ENCODE measurements around the gene PLSCR4.
"Not testable (repeated sequence)": the region's sequence is repeated elsewhere in the genome, so short reads cannot be mapped to it uniquely, and the experiment has no call there.

PLSCR4 gene

DNA sequence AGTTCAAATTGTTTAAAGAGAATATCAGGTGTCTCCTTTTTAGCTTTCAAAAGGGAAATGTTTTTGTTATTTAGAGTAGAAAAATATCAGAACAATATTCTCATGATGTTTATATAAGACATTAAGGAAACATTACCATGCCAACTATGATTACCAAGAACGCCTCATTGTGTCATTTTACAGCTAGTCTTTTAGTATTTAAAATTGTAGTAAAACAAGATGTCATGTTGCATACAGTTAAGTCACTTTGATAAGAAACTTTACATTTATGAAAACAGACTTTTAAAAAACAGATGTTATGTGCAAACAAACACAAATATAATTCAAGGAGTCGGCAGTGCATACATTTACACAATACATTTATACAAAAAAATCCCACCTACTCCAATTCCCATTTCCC, 4.4 kb downstream of the PLSCR4 start:
- no peak for DNase-seq

DNA sequence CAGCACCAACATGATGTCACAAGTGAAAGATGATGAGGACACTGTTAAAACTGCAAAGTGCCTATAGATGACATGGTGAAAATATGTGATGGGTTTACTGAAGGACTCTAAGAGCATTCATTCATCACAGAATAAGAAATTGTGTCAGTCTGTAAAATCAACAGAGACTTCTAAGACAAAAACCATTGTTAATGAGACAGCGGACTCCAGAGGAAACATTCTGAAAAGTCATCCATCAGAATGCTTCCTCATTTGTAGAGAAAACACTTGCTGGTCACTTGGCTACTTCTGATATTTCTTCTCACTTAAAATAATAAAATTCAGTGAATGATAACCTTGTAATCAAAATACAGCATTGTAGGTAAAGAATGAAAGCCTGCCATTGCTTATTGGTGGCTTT, 7.3 kb downstream of the PLSCR4 start:
- DNase-seq: no peak

DNA sequence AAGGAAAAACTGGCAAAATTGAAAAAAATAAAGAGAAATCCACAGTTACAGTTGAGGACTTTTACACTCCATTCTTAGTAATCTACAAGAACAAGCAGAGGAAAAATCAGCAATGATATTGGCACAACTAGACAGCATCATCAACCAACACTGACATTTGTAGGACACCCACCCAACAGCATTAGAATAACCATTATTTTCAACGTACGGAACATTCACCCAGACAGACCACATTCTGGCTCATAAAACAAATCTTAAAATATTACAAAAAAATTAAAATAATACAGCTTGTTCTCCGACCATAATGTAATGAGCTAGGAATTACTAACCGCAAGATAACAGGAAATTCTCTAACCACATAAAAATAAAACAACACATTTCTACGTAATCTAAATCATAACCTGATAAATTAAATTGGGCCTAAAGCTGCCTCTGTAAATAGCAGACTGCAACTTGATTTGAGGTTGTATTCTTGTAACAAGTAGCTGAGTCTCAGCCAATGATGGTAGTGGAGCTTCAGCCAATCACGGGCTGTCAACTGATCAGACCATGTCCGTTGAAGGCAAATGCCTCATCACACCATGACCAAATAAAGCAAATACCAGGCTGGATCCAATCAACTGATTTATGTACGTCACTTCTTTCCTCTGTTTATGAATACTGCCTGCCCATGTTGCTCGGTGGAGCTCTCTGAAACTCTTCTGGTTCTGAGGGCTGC, 9.2 kb downstream of the PLSCR4 start:
- no peak for DNase-seq

DNA sequence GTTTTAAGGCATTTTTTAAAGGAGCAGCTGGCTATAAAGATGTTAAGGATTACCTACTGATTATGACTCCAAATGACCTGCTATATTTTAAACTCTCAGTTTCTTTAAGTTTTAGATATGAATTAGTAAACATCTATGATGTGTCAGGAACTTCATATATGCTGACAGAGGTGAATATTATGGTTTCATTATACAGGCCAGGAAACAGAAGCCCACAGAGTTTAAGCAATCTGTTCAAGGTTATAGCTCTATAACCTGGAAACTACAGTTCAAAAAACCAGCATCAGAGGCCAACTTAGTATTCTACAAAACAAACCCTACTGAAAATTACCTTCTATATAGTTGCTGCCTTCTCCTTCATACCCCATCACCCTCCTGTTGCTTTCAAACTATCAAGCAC, 17.4 kb downstream of the PLSCR4 start:
- DNase-seq: no peak

DNA sequence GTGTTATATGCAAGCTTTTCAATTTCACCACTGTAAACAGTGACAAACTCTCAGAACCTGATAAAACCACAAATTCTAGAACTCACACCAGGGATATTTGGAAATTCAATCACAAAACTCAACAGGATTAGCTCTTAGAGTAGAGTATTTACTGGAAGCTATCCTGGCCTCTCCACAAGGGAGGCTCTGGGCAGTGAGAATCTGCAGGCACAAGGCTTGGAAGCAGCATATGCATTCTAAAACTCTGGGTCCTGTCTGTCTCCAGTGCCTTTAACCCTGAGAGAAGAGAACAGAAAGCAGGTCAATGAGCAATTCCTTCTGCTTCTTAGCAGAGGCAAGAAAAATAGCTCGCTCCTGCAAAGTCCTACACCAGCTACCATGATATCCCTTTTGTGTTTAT, 23.4 kb downstream of the PLSCR4 start:
- no peak for DNase-seq

DNA sequence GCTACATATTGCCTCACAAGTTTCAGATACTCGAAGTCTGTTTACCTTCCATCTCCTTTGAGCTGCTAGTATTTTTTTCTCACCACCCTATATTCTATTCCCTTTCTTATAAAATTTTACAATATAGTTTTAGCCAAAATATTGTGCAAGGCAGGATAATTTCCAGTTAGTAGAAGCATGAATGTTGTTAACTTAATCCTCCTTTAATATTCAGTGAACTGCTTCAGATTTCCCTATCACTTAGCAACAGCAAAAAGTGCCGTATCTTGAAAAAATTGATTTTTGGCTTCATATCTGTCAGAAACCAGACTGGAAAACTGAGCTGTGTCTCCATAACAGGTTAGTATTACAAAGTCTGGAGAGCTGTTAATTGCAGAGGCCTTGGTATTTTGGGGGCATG, 24.0 kb downstream of the PLSCR4 start:
- DNase-seq: no peak

DNA sequence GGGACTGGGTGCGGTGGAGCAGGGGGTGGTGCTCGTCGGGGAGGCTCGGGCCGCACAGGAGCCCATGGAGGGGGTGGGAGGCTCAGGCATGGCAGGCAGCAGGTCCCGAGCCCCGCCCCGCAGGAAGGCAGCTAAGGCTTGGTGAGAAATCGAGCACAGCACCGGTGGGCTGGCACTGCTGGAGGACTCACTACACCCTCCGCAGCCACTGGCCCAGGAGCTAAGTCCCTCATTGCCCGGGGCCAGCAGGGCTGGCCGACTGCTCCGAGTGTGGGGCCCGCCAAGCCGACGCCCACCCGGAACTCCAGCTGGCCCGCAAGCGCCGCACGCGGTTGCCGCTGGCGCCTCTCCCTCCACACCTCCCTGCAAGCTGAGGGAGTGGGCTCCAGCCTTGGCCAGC, 25.4 kb downstream of the PLSCR4 start:
- DNase-seq: not testable (repeated sequence)

DNA sequence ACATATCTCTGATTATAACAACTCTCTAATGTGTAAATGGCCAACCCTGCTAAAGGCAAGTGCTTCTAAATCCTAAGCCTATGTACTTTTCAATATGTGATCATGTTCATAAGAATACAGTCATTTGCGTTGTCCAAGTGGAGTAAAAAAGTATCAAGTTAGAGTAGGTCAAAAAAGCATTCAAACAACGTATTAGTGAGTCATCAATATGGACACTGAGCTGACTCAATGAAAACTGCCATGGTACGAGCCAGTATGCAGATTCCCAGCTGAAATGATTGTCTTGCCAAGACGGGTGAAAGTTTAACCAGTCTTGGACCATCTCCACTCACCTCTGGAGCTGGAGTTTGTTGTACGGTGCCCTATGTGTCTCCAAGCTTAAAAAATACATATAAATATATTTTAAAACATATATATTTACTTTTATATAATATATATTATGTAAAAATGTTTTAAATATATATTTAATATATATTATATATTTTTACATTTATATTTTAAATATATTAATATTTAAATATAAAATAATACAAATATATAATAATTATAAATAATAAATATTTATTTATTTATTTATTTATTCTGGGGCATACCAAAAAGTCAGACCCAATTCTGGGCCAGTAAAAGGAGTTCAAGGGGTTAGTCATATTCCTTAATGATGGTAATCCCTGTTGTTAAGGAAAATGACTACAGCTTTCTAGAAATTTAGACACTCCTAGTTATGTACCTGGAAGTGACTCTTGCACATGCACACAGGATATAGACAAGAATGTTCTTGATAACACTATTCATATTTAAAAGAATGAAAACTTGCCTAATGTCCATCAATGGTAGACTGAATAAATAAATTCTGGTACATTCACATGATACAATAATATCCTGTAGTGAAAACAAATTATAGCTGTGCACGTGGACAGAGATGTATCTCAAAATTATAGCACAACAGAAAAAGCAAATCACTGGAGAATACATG, 27.2 kb downstream of the PLSCR4 start:
- no peak for DNase-seq

DNA sequence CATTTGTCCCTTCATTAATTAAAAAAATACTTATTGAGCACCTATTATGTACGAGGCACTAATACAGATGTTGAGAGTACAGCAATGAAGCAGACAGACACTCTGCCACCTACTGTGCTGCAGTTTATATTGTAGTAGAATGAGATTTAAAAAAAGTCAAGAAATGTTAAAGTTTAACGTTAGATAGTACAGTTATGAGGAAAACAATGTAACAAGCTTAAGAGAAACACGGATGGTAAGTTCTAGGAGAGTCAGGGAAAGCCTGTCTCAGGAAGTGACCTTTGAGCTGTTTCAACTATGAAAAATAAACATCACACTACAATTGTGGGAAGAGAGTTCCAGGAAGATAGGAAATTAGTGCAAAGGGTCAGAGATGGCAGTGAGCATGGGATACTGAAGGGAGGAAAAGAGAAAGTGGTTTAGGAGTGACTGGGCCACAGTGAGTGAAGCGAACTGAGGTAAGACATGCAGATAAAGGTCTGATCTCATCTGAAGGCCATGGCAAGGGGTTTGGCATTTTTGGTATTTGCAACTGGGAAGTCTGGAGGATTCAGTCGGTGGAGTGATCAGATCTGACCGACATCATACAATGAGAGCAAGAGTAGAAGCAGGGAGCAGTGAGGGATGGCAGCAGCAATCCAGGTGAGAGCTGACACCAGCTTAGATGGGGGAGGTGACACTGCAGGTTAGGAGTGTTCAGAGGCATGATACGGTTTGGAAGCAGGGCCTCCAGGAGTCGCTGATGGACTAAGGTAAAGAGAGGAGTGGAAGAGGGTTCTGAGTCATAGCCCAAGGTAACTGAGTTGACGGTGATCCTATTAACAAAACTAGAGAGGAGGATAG, 28.5 kb downstream of the PLSCR4 start:
- DNase-seq: no peak

DNA sequence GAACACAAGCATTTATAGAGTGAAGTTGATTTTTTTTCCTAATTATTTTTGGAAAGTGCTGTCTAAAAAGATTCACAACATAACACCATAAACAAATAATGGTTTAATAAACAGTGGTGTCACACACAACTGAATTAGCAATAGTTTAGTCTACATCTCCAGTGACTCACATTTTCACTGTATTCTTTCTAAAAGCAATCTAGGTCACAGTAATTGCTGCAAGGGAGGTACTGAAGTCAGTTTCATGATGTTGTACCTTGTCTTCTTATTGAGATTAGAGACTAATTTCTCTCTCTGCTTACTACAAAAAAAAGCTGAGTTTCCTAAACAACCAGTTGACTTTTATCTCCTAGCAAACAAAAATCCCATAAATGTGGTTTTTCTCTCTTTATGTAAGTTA, 29.6 kb downstream of the PLSCR4 start:
- DNase-seq: no peak

DNA sequence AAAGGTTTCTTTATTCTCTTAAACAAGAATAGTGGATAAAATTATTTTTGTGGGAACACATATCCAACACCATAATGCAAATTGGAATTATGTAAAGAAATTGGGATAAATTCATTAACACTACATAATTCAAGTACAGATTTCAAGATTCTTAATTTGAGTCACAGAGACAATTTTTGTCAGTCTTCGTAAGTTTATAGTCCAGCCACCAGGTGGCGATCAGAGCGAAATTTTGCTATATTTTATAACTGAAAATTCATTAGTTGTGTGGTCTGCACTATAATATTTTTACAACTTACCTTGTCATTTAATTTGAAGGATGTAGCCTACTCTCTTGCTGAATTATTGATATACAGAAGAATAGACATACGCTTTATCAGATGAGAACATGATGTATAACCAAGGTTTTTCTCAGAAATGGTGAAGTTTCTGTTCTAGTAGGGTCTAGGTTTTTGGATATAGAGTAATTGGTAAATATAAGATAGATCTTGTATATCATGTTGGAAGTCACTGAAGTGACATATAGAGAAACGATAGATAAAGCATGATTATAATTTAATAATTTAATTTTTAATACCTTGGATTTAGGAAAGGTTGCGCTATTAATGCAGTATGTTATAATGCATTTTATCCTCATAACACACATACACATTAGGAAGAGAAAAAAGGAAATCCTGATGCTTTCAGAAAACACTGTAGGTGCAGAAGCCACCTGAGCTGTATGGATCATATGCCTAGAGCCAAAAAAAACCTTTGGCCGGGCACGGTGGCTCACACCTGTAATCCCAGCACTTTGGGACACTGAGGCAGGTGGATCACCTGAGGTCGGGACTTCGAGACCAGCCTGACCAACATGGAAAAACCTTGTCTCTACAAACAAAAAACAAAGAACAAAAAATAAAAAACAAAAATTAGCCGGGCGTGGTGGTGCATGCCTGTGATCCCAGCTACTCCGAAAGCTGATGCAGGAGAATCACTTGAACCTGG, 31.7 kb downstream of the PLSCR4 start:
- DNase-seq: peak in 1 of 4 experiments; percentile 24

DNA sequence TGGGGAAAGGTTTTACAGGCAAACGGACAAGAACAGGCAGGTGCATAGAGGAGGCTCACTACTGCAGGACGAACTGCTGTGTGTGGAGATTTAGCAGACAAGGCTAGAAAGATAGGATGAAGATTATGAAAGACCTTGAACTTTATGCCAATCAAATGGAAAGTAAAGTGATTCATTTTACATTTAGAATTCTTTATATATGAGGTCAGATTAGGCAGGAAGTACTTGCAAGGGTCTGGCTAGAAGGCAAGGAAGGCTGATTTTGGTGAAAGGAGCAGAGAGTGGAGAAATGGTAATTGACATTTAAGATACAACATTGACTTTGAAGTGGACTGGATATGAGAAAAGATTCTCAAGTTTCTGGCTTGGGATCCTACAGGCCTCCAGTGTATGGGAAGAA, 33.6 kb downstream of the PLSCR4 start:
- DNase-seq: no peak

DNA sequence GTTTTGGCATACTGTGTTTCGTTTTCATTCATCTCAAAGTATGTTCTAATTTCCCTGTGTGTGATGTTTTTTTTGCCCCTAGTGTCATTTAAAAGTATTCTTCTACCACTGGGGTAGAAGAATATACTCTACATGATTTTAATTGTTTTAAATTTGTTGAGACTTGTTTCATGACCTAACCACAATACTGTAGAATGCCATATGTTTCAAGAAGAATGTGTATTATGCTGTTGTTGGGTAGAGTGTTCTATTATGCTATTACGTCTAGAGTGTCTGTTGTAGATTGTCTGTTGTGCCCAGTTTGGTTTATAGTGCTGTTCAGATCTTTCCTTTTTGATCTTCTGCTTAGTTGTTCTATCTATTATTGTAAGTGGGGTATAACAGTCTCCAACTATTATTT, 36.4 kb downstream of the PLSCR4 start:
- DNase-seq: no peak

DNA sequence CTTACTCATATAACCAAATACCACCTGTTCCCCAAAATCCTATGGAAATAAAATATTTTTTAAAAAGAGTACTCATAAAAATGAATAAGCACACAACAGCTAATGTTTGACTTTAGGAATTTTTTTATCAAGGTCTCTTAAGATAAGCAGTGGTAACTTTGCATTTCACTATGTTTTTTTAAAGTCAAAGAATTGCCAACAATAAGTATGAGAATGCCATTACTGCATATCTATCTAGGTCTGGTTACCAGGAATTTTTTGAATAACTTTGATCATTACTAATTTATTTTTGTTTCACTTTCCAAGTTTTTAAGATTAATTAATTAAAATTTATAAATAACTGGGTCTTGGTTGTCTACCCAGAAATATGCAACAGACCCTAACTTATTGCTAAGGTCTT, 41.5 kb downstream of the PLSCR4 start:
- no peak for DNase-seq

DNA sequence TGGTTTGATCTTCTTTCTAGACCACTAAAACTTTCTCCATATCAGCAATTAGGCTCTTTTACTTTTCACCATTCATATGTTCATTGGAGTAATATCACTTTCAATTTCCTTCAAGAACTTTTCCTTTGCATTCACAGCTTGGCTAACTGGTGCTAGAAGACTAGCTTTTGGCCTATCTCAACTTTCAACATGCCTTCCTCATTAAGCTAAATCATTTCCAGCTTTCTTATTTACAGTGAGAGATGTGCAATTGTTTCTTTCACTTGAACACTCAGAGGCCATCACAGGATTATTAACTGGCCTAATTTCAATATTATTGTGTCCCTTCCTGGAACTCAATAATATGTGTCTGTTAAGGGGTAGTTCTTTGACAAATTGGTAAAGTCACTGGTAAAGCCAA, 47.1 kb downstream of the PLSCR4 start:
- no peak for DNase-seq

DNA sequence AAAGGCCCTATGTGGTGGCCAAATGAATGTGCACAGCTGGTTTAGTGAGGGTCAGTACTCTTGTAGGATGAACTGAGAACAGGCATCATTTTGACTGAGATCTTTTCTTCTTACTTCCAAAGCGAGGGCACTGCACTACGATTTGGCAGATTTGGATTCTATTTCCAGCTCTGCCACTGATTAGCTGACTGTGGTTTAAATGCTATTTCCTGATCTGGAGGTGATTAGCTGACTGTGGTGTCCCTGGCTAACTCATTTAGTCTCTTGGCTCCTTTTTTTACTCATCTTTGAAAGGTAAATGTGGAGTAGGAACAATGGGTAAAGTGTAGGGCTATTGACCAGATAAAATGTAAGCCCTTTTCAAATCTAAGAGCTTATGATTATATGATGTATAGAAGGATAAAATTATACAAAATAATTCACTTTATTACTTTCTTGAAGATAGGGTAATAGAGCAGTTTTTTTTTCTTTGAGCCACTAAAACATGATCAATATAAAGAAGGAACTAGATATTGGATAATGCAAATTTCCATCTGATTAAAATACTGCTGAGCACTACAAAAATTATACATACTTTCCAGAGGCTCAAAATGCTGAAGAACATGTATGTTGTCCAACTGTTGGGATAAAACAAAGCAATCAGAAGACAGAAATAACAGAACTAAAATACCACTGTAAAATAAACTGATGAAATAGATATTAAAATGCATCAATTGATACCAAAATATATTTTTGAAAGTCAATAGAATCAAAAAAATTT, 50.3 kb downstream of the PLSCR4 start:
- DNase-seq: no peak

DNA sequence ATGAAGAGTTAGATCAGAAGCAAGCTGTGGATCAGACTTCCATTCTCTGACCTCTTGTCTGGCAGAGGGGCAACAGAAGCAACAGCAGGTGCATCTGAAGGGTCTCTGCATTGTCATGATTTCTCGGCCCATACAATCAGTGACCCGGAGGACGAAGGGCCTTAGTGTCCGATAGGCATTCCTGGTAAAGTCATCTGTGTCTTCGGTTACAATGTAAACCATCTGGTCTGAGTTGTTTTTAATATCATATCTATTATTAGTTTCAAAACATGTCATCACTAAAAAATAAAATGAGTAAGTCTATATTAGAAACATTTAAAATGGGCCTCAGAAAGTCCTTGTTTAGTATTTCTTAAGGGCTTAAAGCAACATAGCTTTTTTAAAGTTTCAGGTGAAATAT, 51.1 kb downstream of the PLSCR4 start:
- no peak for DNase-seq

DNA sequence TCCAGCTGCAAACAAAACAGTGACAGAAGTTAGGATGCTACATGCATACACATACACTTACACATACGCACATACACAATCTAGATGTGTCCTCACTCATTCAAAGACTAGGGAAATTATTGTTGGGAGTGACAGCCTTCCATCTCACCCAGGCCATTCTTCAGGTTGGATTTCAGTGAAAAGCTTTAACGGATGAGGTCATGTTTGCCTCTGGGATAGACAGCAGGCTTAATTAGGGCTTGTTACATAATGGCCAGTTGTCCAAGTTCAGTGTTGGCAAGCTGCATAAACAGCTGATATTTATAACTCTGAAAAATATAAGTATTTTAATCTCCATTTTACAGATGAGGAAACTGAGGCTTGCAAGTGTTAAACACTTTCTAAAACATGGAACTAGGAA, 54.1 kb downstream of the PLSCR4 start:
- DNase-seq: no peak

DNA sequence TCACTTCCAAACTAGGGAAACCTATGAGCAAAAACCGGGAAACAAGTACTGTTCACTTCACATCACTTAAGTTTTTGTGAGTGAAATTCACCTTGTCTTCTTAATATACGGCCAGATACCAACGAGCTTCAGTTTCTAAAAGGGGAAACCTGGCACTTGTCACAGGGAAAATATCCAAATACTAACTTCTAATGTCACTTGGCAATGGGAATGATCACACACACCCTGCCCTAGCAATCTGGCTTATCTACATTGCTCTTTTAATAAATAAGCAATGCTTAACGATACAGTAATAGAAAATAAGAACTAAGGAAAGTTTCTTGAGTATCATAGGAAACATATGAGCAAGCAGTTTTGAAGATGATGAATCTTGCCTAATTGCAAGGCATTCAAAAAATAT, 55.3 kb downstream of the PLSCR4 start:
- DNase-seq: no peak

DNA sequence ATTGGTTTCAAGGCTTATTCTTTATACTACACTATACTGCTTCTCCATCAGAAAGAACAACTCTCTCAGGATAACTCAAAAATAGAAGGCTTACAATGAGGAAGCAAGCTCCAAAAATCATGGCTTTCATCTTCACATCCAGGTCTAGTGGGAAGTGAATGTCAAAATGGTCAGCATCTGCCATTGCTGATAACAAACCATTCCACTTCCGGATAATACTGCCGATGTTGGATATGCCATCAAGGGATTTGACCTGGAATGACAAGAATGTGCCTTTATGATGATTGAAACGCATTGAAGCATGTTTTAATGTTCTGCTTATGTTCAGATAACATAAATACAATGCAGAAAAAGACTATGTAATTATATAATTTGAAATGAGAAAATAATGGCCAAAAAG, 55.9 kb downstream of the PLSCR4 start:
- no peak for DNase-seq

DNA sequence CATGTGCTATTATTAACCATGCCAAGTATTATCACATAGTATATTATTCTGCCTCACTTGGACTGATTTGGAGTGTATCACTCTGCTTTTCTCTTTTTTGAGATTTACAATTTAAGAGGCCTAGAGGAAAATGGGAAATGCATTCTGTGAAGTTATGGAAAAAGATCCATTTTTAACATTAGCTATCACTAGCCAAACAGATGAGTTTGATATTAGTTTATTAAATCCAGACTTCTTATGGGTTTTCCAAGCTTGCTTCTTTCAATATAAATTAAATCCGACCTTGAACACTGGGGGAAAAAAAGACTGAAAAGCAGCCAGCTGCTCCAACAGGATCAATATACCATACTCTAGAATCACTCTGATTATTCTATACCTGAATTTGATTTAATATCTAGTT, 59.9 kb downstream of the PLSCR4 start:
- DNase-seq: no peak

Measured in activated CD4-positive, CD25-positive, alpha-beta regulatory T cell (primary cell).